ACC112 (cell line): ENCODE data around the gene ENHO.

ENCODE experiments used
- H2AFZ ChIP-seq: fragments of 200-600 bp; sonication (generic); one replicate; pipeline ENCODE4 v1.6.0; 2017; ENCODE audit warnings: antibody characterized with exemption, low read length; ENCODE audit not compliant: unreplicated experiment
- H3K27ac ChIP-seq: fragments of 200-600 bp; sonication (generic); 2 replicates; pipeline ENCODE4 v1.5.1; 2014; ENCODE audit warnings: low read depth, mild to moderate bottlenecking, antibody characterized with exemption, low read length, moderate library complexity
- H3K27me3 ChIP-seq: fragments of 200-600 bp; sonication (generic); 2 replicates; pipeline ENCODE4 v1.6.1; 2014; ENCODE audit warnings: mild to moderate bottlenecking, antibody characterized with exemption, low read length, moderate library complexity, mixed read lengths; ENCODE audit not compliant: insufficient read depth
- H3K36me3 ChIP-seq: fragments of 200-600 bp; sonication (generic); 2 replicates; pipeline ENCODE4 v1.6.1; 2016; ENCODE audit warnings: mild to moderate bottlenecking, antibody characterized with exemption, low read length, moderate library complexity, mixed read lengths; ENCODE audit not compliant: insufficient read depth
- H3K4me1 ChIP-seq: fragments of 200-600 bp; sonication (generic); one replicate; pipeline ENCODE4 v1.6.1; 2016; ENCODE audit warnings: low read length, mixed read lengths; ENCODE audit not compliant: insufficient read depth, unreplicated experiment, control insufficient read depth
- H3K4me3 ChIP-seq: fragments of 200-600 bp; sonication (generic); 2 replicates; pipeline ENCODE4 v1.5.1; 2014; ENCODE audit warnings: mild to moderate bottlenecking, low read depth, low read length
- H3K79me2 ChIP-seq: fragments of 200-600 bp; sonication (generic); one replicate; pipeline ENCODE4 v1.6.0; 2016; ENCODE audit warnings: low read length; ENCODE audit not compliant: control insufficient read depth, unreplicated experiment, insufficient read depth

Gene ENHO

DNA sequence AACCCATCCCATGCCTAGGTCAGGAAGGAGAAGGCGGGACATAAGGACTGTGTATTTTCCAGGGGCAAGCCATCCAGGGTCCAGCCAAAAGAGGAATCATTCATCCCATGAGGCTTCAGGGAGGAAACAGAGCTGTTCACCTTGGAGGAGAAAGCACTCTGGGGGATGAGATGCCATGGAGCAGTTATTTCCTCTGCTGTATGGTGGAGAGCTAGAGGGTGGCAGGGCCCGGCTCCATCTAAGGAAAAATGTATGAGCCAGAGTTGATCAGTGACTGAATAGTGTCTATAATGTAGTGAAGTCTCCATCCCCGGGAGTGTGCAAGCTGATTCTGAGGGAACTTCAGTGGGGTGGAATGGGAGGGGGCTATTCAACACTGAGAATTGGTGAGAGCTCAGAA, 8.0 kb downstream of the ENHO start:
- no peaks in the 10 kb centered on the region for H3K4me1 ChIP-seq
- H3K36me3 ChIP-seq: no peaks in the 10 kb centered on the region
- H3K79me2 ChIP-seq: no peaks in the 10 kb centered on the region
- peaks cover 27% of the 10 kb centered on the region for H3K27me3 ChIP-seq
- no peak overlapping the region for H3K4me3 ChIP-seq
- no peak overlapping the region for H2AFZ ChIP-seq
- H3K27ac ChIP-seq: no peak overlapping the region

DNA sequence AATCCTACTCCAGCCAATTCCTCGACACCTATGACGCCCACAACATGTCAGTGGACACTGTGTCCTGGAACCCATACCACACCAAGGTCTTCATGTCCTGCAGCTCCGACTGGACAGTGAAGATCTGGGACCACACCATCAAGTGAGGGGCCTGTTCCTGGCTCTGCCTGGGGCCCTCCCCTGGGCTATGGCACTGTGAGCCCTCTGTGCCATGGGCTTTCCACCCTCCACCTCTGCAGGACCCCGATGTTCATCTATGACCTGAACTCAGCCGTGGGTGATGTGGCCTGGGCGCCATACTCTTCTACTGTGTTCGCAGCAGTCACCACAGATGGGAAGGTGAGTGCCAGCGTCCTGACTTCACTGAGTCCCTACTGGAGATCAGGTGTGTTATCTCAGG, 8.4 kb downstream of the ENHO start:
- H3K79me2 ChIP-seq: no peaks in the 10 kb centered on the region
- H3K4me1 ChIP-seq: no peaks in the 10 kb centered on the region
- H3K27ac ChIP-seq: no peak overlapping the region
- H2AFZ ChIP-seq: no peak overlapping the region
- H3K36me3 ChIP-seq: no peaks in the 10 kb centered on the region
- H3K27me3 ChIP-seq: peaks cover 27% of the 10 kb centered on the region
- no peak overlapping the region for H3K4me3 ChIP-seq

DNA sequence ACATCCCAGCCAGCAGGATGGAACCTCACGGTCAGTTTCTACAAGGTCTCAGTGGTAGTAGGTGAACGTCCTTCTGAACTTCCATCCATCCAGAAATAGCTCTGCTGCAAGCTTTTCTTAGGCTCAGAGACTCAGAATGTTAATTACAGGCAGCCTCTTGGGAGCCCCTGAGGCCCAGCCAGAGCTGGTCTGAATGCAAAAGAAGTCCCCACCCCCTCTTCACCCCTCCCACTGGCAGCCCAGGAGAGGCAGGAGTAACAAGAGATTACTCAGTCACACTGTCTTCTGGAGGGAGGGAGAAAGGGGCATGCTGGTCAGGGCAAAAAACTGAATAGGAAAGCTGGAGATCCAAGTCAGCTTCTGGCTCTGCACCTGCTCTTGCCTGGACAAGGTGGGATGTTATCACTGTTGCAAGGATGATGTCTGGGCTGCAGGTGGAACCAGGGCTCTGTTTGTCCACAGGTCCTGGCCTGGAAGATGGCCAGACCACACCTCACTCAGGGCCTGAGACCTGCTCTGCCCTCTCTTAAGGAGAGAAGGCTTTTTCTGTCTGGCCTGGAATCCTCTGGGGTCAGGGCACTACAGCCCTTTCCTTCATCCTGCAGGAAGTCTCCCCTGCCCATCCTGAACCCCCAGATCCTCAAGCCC, 9.1 kb downstream of the ENHO start:
- Histone ChIP-seq H2AFZ (no peak overlapping the region), H3K4me3 (no peak overlapping the region), H3K27me3 (peaks cover 27% of the 10 kb centered on the region), H3K27ac (no peak overlapping the region), H3K79me2 (no peaks in the 10 kb centered on the region), H3K36me3 (no peaks in the 10 kb centered on the region), H3K4me1 (no peaks in the 10 kb centered on the region)

DNA sequence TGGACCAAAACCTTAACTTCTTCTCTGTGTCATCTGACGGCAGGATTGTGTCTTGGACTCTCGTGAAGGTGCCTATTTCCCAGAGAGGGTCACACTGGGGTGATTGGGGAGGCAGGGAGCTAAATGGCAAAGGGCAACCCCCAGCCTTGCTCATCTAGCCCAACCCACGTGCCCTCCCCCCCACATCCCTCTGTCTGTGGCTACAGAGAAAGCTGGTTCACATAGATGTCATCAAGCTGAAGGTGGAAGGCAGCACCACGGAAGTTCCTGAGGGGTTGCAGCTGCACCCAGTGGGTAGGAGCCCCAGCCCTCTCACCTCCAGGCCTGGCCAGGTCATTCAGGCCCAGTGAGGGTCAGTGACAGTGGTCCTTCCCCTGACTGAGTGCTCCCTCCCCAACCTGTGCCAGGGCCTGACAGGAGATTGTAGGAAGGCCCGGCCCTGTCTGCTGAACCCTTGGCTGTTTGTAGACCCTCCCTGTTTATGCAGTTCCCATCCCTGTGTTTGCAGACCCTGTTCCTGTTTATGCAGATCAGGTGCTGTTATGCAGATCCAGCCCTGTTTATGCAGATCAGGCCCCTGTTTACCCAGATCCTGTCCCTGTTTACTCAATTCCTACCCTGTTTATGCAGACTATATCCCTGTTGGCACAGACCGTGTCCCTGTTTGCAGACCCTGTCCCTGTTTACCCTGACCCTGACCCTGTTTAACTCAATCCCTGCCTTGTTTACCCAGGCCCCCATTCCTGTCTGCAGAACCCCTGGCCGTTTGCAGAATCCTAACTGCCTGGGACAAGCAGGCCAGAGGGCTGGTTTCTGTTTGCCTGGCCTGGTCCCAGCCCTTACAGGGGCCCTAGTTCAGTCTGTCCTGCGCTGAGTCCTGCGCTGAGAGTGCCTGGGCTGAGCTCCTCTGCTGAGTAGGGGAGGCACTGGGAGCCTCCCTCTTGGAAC, 10.4 kb downstream of the ENHO start:
- no peaks in the 10 kb centered on the region for H3K36me3 ChIP-seq
- H3K4me1 ChIP-seq: no peaks in the 10 kb centered on the region
- peaks cover 20% of the 10 kb centered on the region for H3K27me3 ChIP-seq
- no peak overlapping the region for H2AFZ ChIP-seq
- H3K4me3 ChIP-seq: no peak overlapping the region
- no peak overlapping the region for H3K27ac ChIP-seq
- no peaks in the 10 kb centered on the region for H3K79me2 ChIP-seq

DNA sequence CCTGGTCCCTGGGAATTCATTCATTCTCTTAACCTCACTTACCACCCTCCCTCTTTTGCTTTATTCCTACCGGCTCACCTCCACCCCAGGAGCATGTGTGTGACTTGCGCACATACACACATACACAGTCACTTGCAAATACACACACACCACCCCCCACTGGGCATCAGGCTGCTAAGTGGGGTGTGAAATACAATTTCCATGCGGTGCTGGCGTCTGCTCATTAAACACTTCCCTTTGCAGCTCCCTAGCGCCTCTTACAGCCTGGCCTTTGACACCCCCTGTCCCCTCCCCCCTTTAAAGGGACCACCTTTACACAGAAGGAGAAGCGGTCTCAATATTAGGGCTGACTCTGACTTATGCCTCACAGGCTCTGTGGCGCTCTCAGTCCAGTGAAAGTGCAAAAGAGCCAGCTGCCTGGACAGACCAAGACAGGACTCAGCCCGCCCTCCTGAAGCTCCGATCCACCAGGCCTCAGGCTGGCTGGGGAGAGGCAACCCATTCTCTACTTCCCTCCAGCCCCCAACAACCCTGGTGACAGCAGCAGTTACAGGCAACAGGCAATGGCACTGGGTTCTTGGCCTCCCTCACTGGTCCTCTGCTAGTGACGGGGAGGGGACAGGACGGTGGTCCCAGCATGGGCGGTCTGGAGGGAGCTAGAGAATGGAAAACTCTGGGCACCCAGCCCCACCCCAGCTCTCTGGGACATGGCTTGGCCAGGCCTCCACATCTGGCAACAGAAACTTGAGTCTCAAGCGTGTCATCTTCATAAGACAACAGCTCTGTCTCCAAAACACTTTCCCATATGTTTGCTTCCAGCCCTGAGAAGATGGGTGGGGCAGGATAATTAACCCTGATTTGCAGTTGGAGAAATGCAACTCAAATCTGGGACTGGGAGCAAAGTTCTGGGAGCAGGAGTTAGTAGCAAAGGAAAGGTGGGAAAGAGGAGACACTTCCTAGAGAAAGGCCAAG, 12.0 kb downstream of the ENHO start:
- Histone ChIP-seq H3K36me3 (no peaks in the 10 kb centered on the region), H3K27me3 (peaks cover 17% of the 10 kb centered on the region), H2AFZ (no peak overlapping the region), H3K4me1 (no peaks in the 10 kb centered on the region), H3K79me2 (no peaks in the 10 kb centered on the region), H3K27ac (no peak overlapping the region), H3K4me3 (no peak overlapping the region)

DNA sequence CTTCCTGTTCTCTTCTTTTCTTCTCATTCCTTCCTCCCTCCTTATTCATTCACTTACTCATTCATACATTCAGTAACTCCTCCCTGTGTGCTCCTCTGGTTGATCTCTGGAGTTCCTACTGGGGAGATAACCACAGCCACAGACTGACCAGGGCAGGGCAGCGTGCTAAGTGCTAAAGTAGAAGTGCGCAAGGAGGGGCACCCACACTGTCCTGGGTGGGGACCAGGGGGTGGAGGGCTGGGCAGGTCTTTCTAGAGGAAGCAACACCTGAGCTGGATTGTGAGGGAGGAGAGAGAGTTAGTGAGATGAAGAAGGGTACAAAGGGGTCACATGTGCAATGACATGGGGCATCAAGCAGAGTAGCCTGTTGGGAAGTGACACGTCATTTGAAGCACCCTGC, 13.8 kb downstream of the ENHO start:
- Histone ChIP-seq H3K36me3 (no peaks in the 10 kb centered on the region), H3K4me1 (no peaks in the 10 kb centered on the region), H3K79me2 (no peaks in the 10 kb centered on the region), H3K27me3 (peaks cover 20% of the 10 kb centered on the region), H2AFZ (no peak overlapping the region), H3K4me3 (no peak overlapping the region), H3K27ac (no peak overlapping the region)

DNA sequence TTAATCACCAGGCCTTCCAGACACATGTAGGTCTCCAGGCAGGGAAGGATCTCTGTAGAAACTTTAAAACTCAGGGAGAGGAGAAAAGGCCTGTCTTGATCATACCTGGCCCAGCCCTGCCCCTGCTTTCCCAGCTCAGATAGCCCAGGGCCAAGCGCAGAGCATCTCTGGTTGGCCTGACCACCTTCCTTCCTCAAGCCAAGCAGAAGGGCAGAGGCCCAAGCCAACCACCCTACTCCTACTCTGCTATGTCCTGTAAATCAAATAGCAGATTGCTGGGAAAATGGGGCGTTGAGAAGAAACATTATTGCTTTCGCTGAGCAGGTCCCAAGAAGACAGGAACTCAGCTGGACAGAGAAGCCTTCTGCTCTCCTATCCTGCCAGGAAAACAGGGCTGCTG, 14.3 kb downstream of the ENHO start:
- no peak overlapping the region for H2AFZ ChIP-seq

DNA sequence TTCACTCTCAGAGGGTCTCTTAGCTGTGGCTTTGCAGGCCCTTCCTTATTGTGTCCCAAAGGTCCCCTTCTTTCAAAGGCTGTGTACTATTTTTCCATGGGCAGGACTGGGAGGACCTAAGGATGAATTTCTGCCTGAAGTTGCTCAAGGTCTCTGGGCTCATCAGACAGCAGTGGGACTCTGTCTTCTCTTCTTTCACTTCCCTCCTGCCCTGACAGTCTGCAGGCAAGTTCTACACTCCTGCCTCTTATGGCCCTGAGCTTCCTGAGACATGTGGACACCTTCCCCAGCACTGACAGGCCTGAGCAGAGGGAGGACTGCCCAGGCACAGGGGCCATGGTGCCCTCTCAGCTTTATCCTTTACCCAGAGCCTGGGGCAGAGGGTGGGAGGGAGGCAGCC, 14.8 kb downstream of the ENHO start:
- Histone ChIP-seq H3K79me2 (no peaks in the 10 kb centered on the region), H3K4me3 (no peak overlapping the region), H3K4me1 (no peaks in the 10 kb centered on the region), H2AFZ (no peak overlapping the region), H3K27me3 (peaks cover 29% of the 10 kb centered on the region), H3K27ac (no peak overlapping the region), H3K36me3 (no peaks in the 10 kb centered on the region)

More for the DNA sequence above, 14.3 kb downstream of the ENHO start:
- Histone ChIP-seq H3K36me3 (no peaks in the 10 kb centered on the region), H3K4me1 (no peaks in the 10 kb centered on the region), H3K27ac (no peak overlapping the region), H3K79me2 (no peaks in the 10 kb centered on the region), H3K27me3 (peaks cover 25% of the 10 kb centered on the region), H3K4me3 (no peak overlapping the region)

DNA sequence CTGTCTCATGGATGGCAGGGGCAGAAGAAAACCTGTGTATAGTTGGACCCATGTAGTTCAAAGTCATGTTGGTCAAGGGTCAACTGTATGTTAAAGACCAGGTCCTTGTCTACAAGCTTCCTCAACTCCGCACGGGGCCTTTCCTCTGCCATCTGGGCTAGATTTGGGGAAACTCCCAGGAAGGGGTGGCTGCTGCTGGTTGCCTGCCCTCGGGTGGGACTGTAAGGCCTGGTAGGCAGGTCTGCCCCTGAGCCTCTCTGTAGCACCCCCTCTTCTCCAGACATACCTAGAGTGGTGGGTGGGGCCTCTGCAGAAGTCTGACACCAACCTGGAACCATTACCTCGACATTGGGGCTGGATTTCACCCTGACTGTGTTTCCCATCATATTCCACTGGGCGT, 15.2 kb downstream of the ENHO start:
- no peak overlapping the region for H2AFZ ChIP-seq
- H3K27ac ChIP-seq: no peak overlapping the region
- no peaks in the 10 kb centered on the region for H3K79me2 ChIP-seq
- H3K36me3 ChIP-seq: no peaks in the 10 kb centered on the region
- no peak overlapping the region for H3K4me3 ChIP-seq
- H3K27me3 ChIP-seq: peaks cover 29% of the 10 kb centered on the region
- no peaks in the 10 kb centered on the region for H3K4me1 ChIP-seq

DNA sequence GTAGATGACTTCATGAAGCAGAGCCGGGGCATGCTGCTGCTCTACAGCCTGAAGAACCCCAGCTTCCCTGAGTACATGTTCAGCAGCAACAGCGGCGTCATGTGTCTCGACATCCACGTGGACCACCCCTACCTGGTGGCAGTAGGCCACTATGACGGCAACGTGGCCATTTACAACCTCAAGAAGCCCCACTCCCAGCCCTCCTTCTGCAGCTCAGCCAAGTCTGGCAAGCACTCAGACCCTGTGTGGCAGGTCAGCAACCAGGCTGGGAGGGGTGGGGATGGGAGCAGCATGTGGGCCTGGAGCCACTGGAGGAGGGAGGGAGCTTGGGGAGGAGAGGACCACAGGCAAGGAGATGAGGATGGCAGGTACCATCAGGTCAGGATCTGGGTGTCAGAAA, 16.2 kb downstream of the ENHO start:
- Histone ChIP-seq H3K36me3 (no peaks in the 10 kb centered on the region), H3K4me3 (no peak overlapping the region), H3K79me2 (no peaks in the 10 kb centered on the region), H3K4me1 (no peaks in the 10 kb centered on the region), H3K27me3 (peaks cover 29% of the 10 kb centered on the region), H2AFZ (no peak overlapping the region), H3K27ac (no peak overlapping the region)
